Keratinocyte (primary cell): Measurements from ENCODE around the gene TROAP. TPM values are rescaled to one million over a fixed set of nuclear protein-coding genes. Genes with fewer than 3 reads are reported as not detected.

Experiments used
- DNase-seq: peaks from one replicate; pipeline ENCODE4 v3.0.0-alpha.2; 2011; ENCODE audit warnings: low read depth, missing footprints, low spot score
- FAIRE-seq: peaks from 2 replicates; lab custom pipeline; 2011; peaks lifted over from hg19 to GRCh38; lab: Jason Lieb, UNC
- H2AFZ ChIP-seq: 2 replicates; pipeline ENCODE4 v1.6.0; 2012; ENCODE audit warnings: low read length, control low read depth, inconsistent platforms; ENCODE audit not compliant: control insufficient read depth
- H3K27ac ChIP-seq: 2 replicates; pipeline ENCODE4 v1.5.1; 2011; ENCODE audit warnings: low read length; ENCODE audit not compliant: control insufficient read depth, insufficient read depth
- H3K27me3 ChIP-seq: 3 replicates; pipeline ENCODE4 v1.6.0; 2011; ENCODE audit warnings: low read length; ENCODE audit not compliant: control insufficient read depth, insufficient read depth; ENCODE audit errors: extremely low read depth
- H3K36me3 ChIP-seq, 2 experiments: 2 replicates in 1 of 2; 3 replicates in 1 of 2; pipeline ENCODE4 v1.5.1; 2011; ENCODE audit warnings: low read length in 2 of 2, mild to moderate bottlenecking in 1 of 2; ENCODE audit not compliant: control insufficient read depth in 2 of 2, insufficient read depth in 2 of 2; ENCODE audit errors: extremely low read depth in 1 of 2
- H3K4me1 ChIP-seq: 3 replicates; pipeline ENCODE4 v1.5.1; 2011; ENCODE audit warnings: low read length; ENCODE audit not compliant: control insufficient read depth, insufficient read depth; ENCODE audit errors: extremely low read depth
- H3K4me2 ChIP-seq: 3 replicates; pipeline ENCODE4 v1.6.0; 2011; ENCODE audit warnings: low read depth, low read length; ENCODE audit not compliant: control insufficient read depth, insufficient read depth; ENCODE audit errors: extremely low read depth
- H3K4me3 ChIP-seq, 3 experiments: fragments of 200-600 bp in 1 of 3; sonication (generic) in 1 of 3; 2 replicates in 2 of 3; 3 replicates in 1 of 3; pipeline ENCODE4 v1.5.1; 2011 to 2016; ENCODE audit warnings: low read length in 3 of 3, mild to moderate bottlenecking in 3 of 3, control low read depth in 2 of 3, inconsistent platforms in 1 of 3, low read depth in 1 of 3, mixed read lengths in 1 of 3, mixed run types in 1 of 3, moderate library complexity in 1 of 3; ENCODE audit not compliant: control insufficient read depth in 2 of 3, insufficient read depth in 2 of 3; ENCODE audit errors: extremely low read depth in 1 of 3
- H3K79me2 ChIP-seq: 2 replicates; pipeline ENCODE4 v1.6.0; 2012; ENCODE audit warnings: low read length; ENCODE audit not compliant: control insufficient read depth, insufficient read depth
- H3K9ac ChIP-seq: 3 replicates; pipeline ENCODE4 v1.6.0; 2011; ENCODE audit warnings: low read length; ENCODE audit not compliant: control insufficient read depth, insufficient read depth; ENCODE audit errors: extremely low read depth
- H3K9me1 ChIP-seq: 3 replicates; pipeline ENCODE4 v1.6.0; 2011; ENCODE audit warnings: low read length; ENCODE audit not compliant: control insufficient read depth, insufficient read depth; ENCODE audit errors: extremely low read depth
- H3K9me3 ChIP-seq: 2 replicates; pipeline ENCODE4 v1.5.1; 2012; ENCODE audit warnings: low read depth, low read length; ENCODE audit not compliant: control insufficient read depth
- H4K20me1 ChIP-seq: 3 replicates; pipeline ENCODE4 v1.6.0; 2011; ENCODE audit warnings: low read length; ENCODE audit not compliant: control insufficient read depth, insufficient read depth; ENCODE audit errors: extremely low read depth
- EZH2 ChIP-seq: IDR thresholded peaks from one replicate; pipeline ENCODE4 v1.6.1; 2012; ENCODE audit warnings: inconsistent platforms, mild to moderate bottlenecking, low read length, moderate library complexity
- dilution Hi-C: fragments of 300-500 bp; cut with MboI; formaldehyde crosslinking; loops from one replicate; pipeline ENCODE4 v1.7.0; 2020; ENCODE audit warnings: low sequenced_read_pairs; ENCODE audit not compliant: extremely low pct_ligation_motif_present
- polyA plus RNA-seq, 5 experiments: library from polyadenylated mRNA; depleted of rRNA in 3 of 5; stranded (reverse) in 3 of 5; stranded (forward) in 1 of 5; unstranded in 1 of 5; fragments of >200 nt; gene quantifications; 1 replicate in 1 of 5; 2 replicates in 3 of 5; 3 replicates in 1 of 5; pipeline versions ENCODE4 v1.2.1 to v1.2.3, GENCODE V29; 2011 to 2012; ENCODE audit warnings: missing spikeins in 2 of 5, low read depth in 1 of 5, low replicate concordance in 1 of 5
- TF ChIP-seq, protein P1 (sequence below), 3 experiments: IDR thresholded peaks in 1 of 3; conservative IDR thresholded peaks in 1 of 3; optimal IDR thresholded peaks in 1 of 3; 2 replicates in 2 of 3; 3 replicates in 1 of 3; pipeline versions ENCODE3 to v1.5.1; 2011; ENCODE audit warnings: low read length in 3 of 3, mild to moderate bottlenecking in 3 of 3, moderate library complexity in 2 of 3, control low read depth in 1 of 3, inconsistent platforms in 1 of 3; ENCODE audit not compliant: insufficient read depth in 2 of 3; ENCODE audit errors: extremely low read depth in 1 of 3

TROAP gene
- polyA plus RNA-seq, 1 donor (not counting 4 experiments of a cell fraction or from before 2014, with no cell fraction given), result 14.1 TPM

GRCh38 chr12:49322367-49322707 is 718 bp upstream of the TROAP start:
- Histone ChIP-seq H3K27me3 (no peaks in the 10 kb centered on the region), H3K9me1 (no peaks in the 10 kb centered on the region), H3K9me3 (no peaks in the 10 kb centered on the region), H3K4me3 (peak overlapping the region; percentile 75 to 82 (median 76)), H3K4me2 (peak overlapping the region; percentile 74), H3K36me3 (peaks cover 0 to 13% of the 10 kb centered on the region in 2 experiments), H3K4me1 (peaks cover 11% of the 10 kb centered on the region), H3K9ac (peak overlapping the region; percentile 87), H3K79me2 (peaks cover 7% of the 10 kb centered on the region), H4K20me1 (no peaks in the 10 kb centered on the region), H2AFZ (peak overlapping the region; percentile 93), H3K27ac (peak overlapping the region; percentile 78)
- TF ChIP-seq EZH2, result no peak
- TF ChIP-seq, protein P1, sequence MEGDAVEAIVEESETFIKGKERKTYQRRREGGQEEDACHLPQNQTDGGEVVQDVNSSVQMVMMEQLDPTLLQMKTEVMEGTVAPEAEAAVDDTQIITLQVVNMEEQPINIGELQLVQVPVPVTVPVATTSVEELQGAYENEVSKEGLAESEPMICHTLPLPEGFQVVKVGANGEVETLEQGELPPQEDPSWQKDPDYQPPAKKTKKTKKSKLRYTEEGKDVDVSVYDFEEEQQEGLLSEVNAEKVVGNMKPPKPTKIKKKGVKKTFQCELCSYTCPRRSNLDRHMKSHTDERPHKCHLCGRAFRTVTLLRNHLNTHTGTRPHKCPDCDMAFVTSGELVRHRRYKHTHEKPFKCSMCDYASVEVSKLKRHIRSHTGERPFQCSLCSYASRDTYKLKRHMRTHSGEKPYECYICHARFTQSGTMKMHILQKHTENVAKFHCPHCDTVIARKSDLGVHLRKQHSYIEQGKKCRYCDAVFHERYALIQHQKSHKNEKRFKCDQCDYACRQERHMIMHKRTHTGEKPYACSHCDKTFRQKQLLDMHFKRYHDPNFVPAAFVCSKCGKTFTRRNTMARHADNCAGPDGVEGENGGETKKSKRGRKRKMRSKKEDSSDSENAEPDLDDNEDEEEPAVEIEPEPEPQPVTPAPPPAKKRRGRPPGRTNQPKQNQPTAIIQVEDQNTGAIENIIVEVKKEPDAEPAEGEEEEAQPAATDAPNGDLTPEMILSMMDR (optimal IDR thresholded peaks at IDR 0.05 in 1 of 3, IDR thresholded peaks at IDR 0.05 in 1 of 3, conservative IDR thresholded peaks at IDR 0.05 in 1 of 3; ENCODE audit: extremely low read depth in 1 of 3, insufficient read depth in 2 of 3, low read length in 3 of 3), result no peak
- dilution Hi-C loops, result no loop called here
- no peak for FAIRE-seq
- no peak for DNase-seq

DNA sequence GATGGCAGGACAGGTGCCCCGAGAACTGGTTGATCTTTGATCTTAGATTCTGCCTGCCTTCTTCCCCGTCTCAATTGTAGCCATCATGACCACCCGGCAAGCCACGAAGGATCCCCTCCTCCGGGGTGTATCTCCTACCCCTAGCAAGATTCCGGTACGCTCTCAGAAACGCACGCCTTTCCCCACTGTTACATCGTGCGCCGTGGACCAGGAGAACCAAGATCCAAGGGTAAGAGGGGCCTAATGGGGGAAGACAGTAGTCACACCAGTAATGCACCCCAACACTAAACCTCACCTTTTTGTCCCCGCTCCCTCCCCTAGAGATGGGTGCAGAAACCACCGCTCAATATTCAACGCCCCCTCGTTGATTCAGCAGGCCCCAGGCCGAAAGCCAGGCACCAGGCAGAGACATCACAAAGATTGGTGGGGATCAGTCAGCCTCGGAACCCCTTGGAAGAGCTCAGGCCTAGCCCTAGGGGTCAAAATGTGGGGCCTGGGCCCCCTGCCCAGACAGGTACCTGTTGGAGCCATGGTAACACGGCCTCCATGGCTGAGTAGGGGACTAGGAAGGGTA is 556 bp downstream of the TROAP start:
- TF ChIP-seq, protein P1 (optimal IDR thresholded peaks at IDR 0.05 in 1 of 3, IDR thresholded peaks at IDR 0.05 in 1 of 3, conservative IDR thresholded peaks at IDR 0.05 in 1 of 3; ENCODE audit: extremely low read depth in 1 of 3, insufficient read depth in 2 of 3, low read length in 3 of 3), result no peak
- no peak for TF ChIP-seq EZH2
- H3K79me2 ChIP-seq, result peaks cover 7% of the 10 kb centered on the region
- peak overlapping the region; percentile 80 for H3K4me2 ChIP-seq
- peak overlapping the region; percentile 88 for H2AFZ ChIP-seq
- H3K4me3 ChIP-seq, result peak overlapping the region; percentile 58 to 89 (median 76)
- peak overlapping the region; percentile 69 for H3K27ac ChIP-seq
- H3K36me3 ChIP-seq, result peaks cover 0 to 13% of the 10 kb centered on the region in 2 experiments
- no peaks in the 10 kb centered on the region for H3K9me3 ChIP-seq
- dilution Hi-C loops, result no loop called here
- H4K20me1 ChIP-seq, result no peaks in the 10 kb centered on the region
- FAIRE-seq (no peak), DNase-seq (no peak)
- H3K9me1 ChIP-seq, result no peaks in the 10 kb centered on the region
- H3K4me1 ChIP-seq, result peaks cover 11% of the 10 kb centered on the region
- H3K27me3 ChIP-seq, result no peaks in the 10 kb centered on the region
- H3K9ac ChIP-seq, result peak overlapping the region; percentile 87
